Activated CD8-positive, alpha-beta memory T cell treated with anti-CD3 and anti-CD28 coated beads for 4 hours (primary cell): ENCODE results near the gene TMEM45A.

Experiments used
- DNase-seq, 2 donors: peaks; one replicate each; pipeline ENCODE4 v3.0.0-alpha.2; 2020; ENCODE audit warnings: low read depth in 2 of 2

The TMEM45A gene

GRCh38 chr3:100613721-100614390 is 121.4 kb downstream of the TMEM45A start:
- DNase-seq, result no peak

- no peak for DNase-seq
These were observed 122.5 kb downstream of the TMEM45A start for GRCh38 chr3:100614941-100615340.

GRCh38 chr3:100615684-100616083 is 123.3 kb downstream of the TMEM45A start:
- DNase-seq, result no peak

GRCh38 chr3:100621251-100621650 is 128.8 kb downstream of the TMEM45A start:
- DNase-seq, result no peak
